Ishikawa (cell line): Measurements from ENCODE around the gene ABCF3.

ENCODE experiments used
- EP300 ChIP-seq: IDR thresholded peaks from 2 replicates; pipeline ENCODE4 v1.6.1; 2012; ENCODE audit warnings: borderline replicate concordance
- NFIC ChIP-seq: IDR thresholded peaks from 2 replicates; pipeline ENCODE4 v1.6.1; 2012
- RAD21 ChIP-seq: IDR thresholded peaks from 2 replicates; pipeline ENCODE4 v1.6.1; 2012; ENCODE audit warnings: low read depth
- USF1 ChIP-seq: IDR thresholded peaks from 2 replicates; pipeline ENCODE4 v1.6.1; 2012

DNA sequence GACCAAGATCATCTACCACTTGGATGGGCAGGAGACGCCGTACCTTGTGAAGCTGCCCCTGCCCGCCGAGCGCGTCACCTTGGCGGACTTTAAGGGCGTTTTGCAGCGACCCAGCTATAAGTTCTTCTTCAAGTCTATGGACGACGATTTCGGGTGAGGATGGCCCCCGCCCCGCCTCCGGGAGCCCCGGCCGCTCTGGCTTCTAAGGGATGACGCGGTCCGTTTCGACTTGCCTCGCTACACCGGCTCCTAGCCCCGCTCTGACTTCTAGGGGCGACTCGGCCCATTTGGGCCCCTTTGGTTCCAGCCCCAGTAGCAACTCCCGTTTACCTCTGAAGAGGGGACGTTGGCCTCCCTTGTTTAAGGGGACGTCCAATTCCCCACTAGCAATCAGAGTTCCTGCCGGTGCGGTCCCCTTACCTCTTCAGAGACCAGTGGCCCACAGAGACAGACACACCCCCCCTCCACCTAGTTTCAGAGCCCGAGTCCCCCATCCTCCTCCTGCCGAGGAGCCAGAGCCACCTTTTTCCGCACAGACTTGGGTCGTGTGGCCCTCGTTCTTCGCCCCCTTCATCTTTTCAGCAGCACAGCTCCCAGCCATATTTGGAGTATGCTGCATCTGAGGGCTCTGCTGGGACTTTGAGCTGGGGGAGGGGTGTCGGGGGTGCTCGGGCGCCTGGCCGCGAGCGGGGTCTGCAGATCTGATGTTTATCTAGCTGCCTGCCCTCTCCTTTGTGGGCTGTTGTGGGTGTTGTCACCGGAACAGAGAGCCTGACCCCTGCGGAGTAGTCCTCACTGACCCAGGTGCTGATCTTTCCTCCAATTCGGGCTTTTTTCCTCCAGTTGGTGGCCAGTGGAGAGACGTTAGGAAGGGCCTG, 30.1 kb upstream of the ABCF3 start:
- TF ChIP-seq USF1 = no peak
- no peak for TF ChIP-seq EP300
- no peak for TF ChIP-seq RAD21
- TF ChIP-seq NFIC = no peak
